Measurements from ENCODE around the gene GALNT18.

Gene GALNT18

GRCh38 chr11:11528986-11529385, 92.8 kb downstream of the GALNT18 start:
- no peak for DNase-seq (ENCODE audit: low read depth)

- DNase-seq (ENCODE audit: low read depth), result no peak
Observed at GRCh38 chr11:11525283-11525682, 96.5 kb downstream of the GALNT18 start.

GRCh38 chr11:11524436-11525061, 97.3 kb downstream of the GALNT18 start:
- no peak for DNase-seq (ENCODE audit: low read depth)

GRCh38 chr11:11522591-11522990, 99.2 kb downstream of the GALNT18 start:
- no peak for DNase-seq (ENCODE audit: low read depth)

GRCh38 chr11:11521306-11522002, 100.4 kb downstream of the GALNT18 start:
- DNase-seq (ENCODE audit: low read depth), result no peak

- no peak for DNase-seq (ENCODE audit: low read depth)
Observed at GRCh38 chr11:11520231-11521015, 101.4 kb downstream of the GALNT18 start.

- DNase-seq (ENCODE audit: low read depth), result no peak
Observed at GRCh38 chr11:11519184-11519583, 102.6 kb downstream of the GALNT18 start.

- DNase-seq (ENCODE audit: low read depth), result no peak
Observed at GRCh38 chr11:11514246-11514645, 107.6 kb downstream of the GALNT18 start.

GRCh38 chr11:11513422-11513821, 108.4 kb downstream of the GALNT18 start:
- DNase-seq (ENCODE audit: low read depth), result no peak

- DNase-seq (ENCODE audit: low read depth), result no peak
Observed at GRCh38 chr11:11512929-11513328, 108.9 kb downstream of the GALNT18 start.

GRCh38 chr11:11512502-11512901, 109.3 kb downstream of the GALNT18 start:
- DNase-seq (ENCODE audit: low read depth), result no peak

- no peak for DNase-seq (ENCODE audit: low read depth)
Observed at GRCh38 chr11:11512090-11512489, 109.7 kb downstream of the GALNT18 start.

- no peak for DNase-seq (ENCODE audit: low read depth)
Observed at GRCh38 chr11:11510939-11511338, 110.9 kb downstream of the GALNT18 start.

GRCh38 chr11:11505692-11506091, 116.1 kb downstream of the GALNT18 start:
- DNase-seq (ENCODE audit: low read depth), result no peak

- DNase-seq (ENCODE audit: low read depth), result no peak
Observed at GRCh38 chr11:11505190-11505589, 116.6 kb downstream of the GALNT18 start.

GRCh38 chr11:11504071-11504470, 117.7 kb downstream of the GALNT18 start:
- no peak for DNase-seq (ENCODE audit: low read depth)

- DNase-seq (ENCODE audit: low read depth), result no peak
Observed at GRCh38 chr11:11502263-11502861, 119.4 kb downstream of the GALNT18 start.

GRCh38 chr11:11501546-11502262, 120.1 kb downstream of the GALNT18 start:
- DNase-seq (ENCODE audit: low read depth), result no peak

GRCh38 chr11:11500744-11501487, 120.9 kb downstream of the GALNT18 start:
- no peak for DNase-seq (ENCODE audit: low read depth)

- no peak for DNase-seq (ENCODE audit: low read depth)
Observed at GRCh38 chr11:11499300-11499699, 122.5 kb downstream of the GALNT18 start.

GRCh38 chr11:11498195-11498594, 123.6 kb downstream of the GALNT18 start:
- no peak for DNase-seq (ENCODE audit: low read depth)

Measured in GM04504 (cell line).